ENCODE results near the gene THBD.

THBD gene

DNA sequence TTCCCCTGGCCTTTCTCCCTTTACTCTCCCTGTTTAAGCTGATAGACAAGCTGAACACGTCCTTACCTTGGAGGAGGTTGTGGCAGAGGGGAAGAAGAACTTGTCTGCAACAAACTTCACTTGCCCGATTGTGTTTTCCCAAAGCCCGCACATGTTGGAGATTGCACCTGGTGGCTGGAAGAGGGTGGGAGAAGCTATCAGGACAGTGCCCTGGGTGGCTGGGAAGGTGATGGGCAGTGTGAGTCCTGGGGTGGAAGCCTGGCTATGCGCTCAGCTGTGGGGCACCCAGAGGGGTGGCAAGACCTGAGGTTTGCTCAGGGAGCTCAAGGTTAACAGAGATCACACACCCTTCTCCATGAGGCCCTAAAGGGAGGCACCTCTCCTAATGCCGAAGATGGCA is 39.4 kb downstream of the THBD start:
- no peak for DNase-seq (ENCODE audit: low read depth)

DNA sequence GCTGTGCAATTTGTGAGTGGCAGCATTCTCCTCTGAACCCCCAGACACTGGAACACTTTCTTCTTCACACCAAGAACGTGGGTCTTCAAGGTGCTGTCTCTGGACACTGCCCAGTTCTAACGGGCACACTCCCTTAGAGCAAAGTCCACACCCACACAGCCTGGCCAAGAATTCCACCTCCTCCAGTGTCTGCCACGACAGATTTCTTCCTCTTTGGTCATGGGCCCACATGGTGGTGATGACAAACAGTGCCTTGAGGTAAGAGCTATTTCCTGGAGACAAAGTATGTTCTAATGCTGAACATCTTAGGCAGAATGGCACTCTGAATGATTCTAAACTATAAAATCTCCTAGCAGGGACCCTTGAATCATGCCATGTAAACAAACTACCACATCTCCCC is 39.8 kb downstream of the THBD start:
- no peak for DNase-seq (ENCODE audit: low read depth)

DNA sequence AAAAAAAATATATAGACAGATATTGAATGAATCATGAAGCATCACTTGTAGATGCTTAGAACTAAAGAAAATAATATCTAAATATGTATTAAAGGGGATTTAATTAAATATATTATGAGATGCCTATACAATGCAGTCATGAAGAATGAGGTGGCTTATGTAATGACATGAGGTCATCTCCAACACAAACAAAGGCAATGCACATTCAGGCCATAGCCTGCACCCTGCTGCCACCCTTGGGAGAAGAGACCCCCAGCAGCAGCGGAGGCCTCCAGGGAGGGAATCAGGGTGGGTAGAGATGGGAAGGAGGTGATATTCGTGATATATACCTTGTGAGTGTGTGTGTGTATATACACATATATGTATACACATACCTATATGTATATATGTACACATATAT is 40.8 kb downstream of the THBD start:
- DNase-seq (ENCODE audit: low read depth), result no peak

DNA sequence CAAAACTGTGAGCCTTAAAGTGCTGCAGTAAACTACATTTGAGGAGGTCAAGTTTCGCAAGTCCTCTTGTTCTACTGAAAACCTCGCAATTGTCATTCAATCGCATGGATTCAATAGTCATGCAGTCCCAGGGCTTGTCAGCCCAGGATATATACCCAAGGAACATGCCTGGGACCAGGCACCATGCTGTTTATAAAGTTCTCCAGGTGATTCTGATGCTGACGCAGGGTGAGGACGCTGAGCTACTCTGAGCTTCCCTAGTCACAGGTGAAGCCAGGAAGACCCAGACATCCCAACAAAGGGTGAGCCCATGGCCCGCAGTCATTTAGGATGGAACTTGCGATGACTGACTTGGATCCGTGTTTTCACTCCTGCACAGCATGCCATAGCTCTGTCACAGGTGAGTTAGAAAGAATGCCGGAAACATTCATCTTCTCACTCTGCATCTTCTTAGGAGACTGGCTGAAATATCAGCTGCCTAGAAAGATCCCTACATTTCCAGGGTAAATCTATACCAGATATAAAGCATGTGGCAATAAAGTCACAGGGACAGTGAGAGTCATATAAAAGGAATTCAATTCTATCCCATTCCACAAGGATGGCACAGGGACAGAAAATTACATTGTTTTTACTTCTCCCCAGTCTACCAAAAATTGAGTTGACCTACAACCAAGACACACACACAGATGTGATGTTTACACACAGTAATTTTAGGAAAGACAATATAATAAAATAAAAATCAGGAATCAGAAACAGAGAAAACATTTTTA is 41.4 kb downstream of the THBD start:
- DNase-seq (ENCODE audit: low read depth), result no peak

DNA sequence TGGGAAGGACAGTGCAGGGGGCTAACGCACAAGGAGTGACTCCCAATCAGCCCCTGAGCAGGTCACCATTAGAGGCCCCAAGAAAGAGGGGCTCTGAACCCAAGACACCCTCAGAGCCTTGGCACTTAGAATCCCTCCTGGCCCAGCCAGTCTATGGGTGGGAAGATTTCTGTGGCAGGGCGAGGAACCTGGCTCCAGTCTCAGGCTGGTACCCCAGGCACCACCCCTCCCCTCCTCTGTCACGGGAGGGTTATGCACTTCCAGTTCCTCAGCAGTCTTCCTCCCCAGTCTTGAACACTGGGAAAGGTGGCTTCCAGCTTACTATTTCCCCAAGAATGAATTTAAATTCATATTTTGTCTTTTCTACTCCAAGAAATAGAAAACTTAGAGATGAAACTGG is 42.0 kb downstream of the THBD start:
- DNase-seq (ENCODE audit: low read depth), result no peak

DNA sequence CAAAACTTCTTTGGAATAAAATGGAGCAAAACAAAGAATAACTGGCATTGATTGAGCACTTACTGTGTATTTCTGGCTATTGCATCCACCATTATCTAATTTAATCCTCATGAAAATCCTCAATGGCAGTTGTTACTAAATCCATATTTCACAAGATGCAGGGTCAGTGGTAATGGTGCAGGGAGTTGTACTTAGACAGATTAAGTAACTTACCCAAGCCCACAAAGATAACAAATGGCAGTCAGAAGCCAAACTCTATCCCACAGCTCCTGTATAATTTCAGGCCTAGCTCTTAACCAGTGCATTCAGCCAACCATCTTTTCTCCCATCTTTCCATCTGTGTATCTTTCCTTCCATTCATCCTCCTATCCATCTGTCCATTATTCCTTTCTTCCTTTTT is 43.7 kb downstream of the THBD start:
- DNase-seq (ENCODE audit: low read depth), result no peak

DNA sequence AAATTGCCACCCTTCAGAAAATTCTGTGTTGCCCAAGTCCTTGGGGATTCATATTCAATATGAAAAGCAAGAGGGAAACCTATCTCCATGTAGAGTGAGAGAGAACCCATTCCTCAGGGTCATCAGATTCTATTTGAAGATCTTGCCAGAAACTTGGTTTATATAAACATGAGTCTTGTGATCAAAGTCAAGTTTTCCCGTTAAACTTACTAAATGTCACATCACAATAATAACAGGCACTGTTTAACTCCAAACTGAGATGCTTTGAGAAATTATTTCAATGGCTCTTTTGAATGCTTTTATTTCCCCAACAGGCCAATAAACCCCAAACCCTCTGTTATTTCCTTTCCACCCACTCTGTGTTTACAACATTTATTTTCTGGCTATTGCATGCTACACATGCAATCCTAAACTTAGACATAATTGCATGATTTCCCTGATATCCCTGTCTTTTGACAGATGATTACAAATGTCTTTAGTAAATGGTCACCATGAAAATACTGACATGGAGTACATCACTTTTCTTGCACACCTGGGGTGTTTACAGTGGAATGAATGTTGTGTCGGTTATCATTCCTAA is 45.5 kb downstream of the THBD start:
- DNase-seq (ENCODE audit: low read depth), result no peak

DNA sequence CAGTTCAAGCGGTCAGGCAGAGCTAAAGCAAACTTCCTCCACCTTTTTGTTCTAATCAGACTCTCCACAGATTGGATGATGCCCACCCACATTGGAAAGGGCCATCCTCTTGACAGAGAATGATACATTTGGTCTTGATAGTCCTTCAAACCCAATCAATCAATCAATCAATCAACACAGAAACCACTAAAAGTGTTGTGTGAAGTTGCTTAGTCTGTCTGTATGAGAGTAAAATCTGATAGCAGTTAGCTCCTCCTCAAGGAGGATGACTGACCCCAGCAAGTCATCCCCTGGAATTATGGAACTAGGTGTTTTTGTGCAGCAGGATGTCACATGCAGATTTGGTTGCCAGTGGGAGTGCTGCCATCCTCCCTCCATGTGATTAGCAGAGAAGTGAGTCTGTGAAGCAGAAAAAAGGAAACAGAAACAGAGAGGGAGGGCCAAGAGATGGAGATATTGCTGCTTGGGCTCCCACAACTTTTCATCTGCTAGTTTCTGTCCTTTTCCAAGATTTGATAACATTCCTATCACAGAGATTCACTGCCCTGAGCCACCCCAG is 46.3 kb downstream of the THBD start:
- DNase-seq (ENCODE audit: low read depth), result no peak

DNA sequence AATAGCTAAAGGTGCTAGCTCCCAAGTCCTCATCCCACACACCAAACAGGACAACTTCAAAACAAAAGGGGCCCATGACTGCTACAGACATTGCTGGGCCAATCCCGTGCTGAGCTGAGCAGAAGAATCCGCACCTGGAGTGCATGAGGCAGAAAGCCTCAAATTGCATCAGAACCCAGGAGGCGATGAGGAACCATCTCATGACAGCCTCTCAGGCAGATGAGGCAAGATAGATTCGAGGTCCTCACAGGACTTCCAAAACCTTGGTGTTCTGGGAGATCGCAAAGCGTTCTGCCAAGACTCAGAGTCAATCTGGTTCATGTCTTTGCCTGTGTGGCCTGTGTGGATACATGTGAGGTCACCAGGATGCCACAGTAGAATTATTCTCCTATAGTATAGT is 47.2 kb downstream of the THBD start:
- DNase-seq (ENCODE audit: low read depth), result no peak

DNA sequence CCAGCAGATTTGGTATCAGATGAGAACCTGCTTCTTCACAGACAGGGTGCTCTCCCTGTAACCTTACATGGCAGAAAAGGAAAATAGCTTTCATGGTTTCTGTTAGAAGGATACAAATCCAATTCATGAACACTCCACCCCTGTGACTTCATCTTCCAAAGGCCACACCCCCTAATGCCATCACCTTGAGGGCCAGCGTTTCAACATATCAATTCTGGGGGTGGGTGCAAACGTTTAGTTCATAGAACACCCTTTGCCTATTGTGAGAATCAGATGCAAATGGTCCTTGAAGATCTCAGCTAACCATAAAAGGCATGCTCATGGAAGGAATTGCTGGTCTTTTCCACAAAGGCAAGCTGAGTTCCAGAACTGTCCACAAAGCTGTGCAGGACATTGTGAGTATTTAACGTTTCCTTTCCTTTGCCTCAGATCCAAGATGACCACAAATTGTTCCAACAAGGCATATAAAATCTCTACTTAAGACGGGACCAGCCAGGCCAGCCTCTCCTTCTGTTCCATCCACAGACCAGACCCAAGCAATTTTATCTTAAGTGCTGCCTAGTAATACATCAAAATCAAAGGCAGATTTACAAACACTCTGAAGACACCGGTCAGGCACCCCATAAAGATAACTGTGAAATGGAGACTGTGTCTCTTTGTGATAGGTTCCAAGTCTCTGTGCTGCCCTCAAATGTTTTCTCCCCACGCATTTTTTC is 49.1 kb downstream of the THBD start:
- no peak for DNase-seq (ENCODE audit: low read depth)

DNA sequence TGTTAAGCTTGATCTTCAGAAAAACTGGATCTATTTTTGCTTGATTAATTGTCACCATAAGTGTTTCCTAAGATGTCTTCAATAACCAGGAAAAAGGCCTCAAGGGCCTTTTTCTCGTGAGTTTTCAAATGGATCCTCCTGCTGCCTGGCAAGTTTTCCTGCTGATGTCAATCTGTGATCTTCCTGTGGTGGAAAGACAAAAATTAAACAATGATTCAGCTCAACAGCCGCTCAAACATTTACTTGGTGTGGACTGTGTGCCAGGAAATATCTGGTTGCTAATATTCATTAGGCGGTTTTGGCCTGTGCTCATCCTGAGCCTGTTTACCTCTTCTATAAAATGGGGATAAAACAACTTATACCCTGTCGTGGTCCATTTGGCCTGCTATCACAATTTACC is 49.7 kb downstream of the THBD start:
- no peak for DNase-seq (ENCODE audit: low read depth)

DNA sequence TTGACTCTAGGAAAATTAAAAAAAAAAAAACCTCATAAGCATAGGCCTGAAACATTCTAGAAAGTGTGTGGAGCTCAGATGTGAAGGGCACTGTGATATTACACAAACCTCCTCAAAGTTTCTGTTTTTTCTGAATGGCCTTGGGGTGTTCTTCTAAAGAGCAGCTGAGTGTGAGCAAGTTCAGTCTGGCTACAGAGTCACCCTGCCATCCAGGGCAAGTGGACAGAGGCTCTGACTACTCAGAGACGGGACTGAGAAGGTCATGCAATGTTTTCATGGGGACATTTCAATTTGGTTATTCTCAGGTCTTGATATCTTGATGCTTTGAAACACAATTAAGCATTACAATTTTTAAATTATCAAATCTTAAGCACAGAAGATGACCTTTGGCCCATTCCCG is 51.0 kb downstream of the THBD start:
- no peak for DNase-seq (ENCODE audit: low read depth)

DNA sequence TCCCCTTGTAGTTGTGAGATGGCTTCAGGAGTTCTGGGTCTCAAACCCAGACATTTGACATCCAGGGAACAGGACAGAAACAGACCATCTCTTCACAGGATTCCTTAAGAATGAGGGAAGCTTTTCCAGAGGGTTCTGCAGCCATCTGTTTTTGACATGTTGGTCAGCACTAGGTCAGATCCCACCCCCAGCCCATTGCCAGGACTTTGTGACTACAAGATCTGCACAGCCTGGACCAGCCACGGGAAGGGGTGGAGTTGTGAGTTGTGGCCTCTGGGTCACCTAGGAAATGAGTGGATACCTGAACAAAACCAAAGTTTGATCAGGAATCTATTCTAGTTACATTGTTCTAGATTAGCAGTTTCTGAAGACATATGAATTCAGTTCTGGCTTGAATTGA is 53.5 kb downstream of the THBD start:
- DNase-seq (ENCODE audit: low read depth), result no peak
